H1 (cell line): ENCODE data around the gene MYO3A. TPM values are rescaled to one million over a fixed set of nuclear protein-coding genes. Genes with fewer than 3 reads are reported as not detected.

ENCODE experiments used
- EZH2 ChIP-seq: fragments of 200-600 bp; sonication (generic); IDR thresholded peaks from 2 replicates; pipeline ENCODE4 v1.7.1; 2012; ENCODE audit warnings: low read depth, mild to moderate bottlenecking, moderate library complexity, low read length, inconsistent platforms; ENCODE audit not compliant: severe bottlenecking
- SIN3A ChIP-seq, 2 experiments: IDR thresholded peaks in 1 of 2; conservative IDR thresholded peaks in 1 of 2; 2 replicates each; pipeline ENCODE4 v1.6.1; 2011 to 2012; ENCODE audit warnings: low read length in 2 of 2, improper control_type of control experiment in 1 of 2, low read depth in 1 of 2, mild to moderate bottlenecking in 1 of 2
- SP2 ChIP-seq: IDR thresholded peaks from 2 replicates; pipeline ENCODE4 v1.6.1; 2012; ENCODE audit warnings: mild to moderate bottlenecking, low read length, inconsistent platforms
- polyA plus RNA-seq, 7 experiments: library from polyadenylated mRNA; depleted of rRNA in 3 of 7; stranded (reverse) in 5 of 7; unstranded in 2 of 7; fragments of >200 nt in 5 of 7; fragments of 200-250 nt in 2 of 7; gene quantifications; 1 replicate in 5 of 7; 2 replicates in 1 of 7; 4 replicates in 1 of 7; pipeline versions ENCODE4 v1.2.1 to v1.2.3, GENCODE V29; 2011 to 2013; ENCODE audit warnings: missing spikeins in 2 of 7, mixed read lengths in 2 of 7
- total RNA-seq: library from RNA; stranded (reverse); fragmentation: NEBNext Ultra II Directional; extraction: Animal tissue kit (Norgen Biotek cat#: 25700); gene quantifications from 2 replicates; pipeline ENCODE4 v1.2.1, GENCODE V29; 2021

Gene MYO3A
- total and polyA plus RNA-seq, 2 of the 8 experiments (the other 6 are each of a cell fraction or from before 2014, with no cell fraction given), result 3.9 to 5.3 TPM

DNA sequence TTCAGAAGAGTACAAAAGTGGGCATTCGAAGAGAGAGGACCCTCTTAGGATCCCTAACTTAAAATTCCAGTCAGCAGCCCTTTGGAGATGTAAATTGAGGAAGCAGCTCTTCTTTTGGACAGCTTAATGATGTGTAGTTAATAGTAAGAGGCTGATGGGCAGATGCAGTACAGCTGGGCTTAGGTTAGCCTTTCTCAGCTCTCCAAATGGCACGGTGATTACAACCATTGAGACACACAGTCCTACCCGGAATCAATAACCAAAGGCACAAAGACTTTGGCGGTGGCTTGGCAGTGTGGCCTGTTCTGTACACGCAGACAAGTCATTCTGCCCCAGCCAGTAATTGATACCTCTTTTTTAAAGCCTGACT lies 309.3 kb downstream of the MYO3A start (continued):
- TF ChIP-seq EZH2 (no peak), SP2 (no peak), SIN3A (conservative IDR thresholded peaks at IDR 0.05 in 1 of 2, IDR thresholded peaks at IDR 0.05 in 1 of 2; ENCODE audit: low read depth in 1 of 2, low read length in 2 of 2) (no peak)
